HG03045 (cell line): ENCODE results near the gene CCDC191.

ENCODE experiments used
- ATAC-seq: cut with Tn5 transposase; IDR thresholded peaks from one replicate; pipeline ENCODE4 v1.9.1; 2021; ENCODE audit warnings: mild to moderate bottlenecking, moderate library complexity; ENCODE audit not compliant: unreplicated experiment

The CCDC191 gene

DNA sequence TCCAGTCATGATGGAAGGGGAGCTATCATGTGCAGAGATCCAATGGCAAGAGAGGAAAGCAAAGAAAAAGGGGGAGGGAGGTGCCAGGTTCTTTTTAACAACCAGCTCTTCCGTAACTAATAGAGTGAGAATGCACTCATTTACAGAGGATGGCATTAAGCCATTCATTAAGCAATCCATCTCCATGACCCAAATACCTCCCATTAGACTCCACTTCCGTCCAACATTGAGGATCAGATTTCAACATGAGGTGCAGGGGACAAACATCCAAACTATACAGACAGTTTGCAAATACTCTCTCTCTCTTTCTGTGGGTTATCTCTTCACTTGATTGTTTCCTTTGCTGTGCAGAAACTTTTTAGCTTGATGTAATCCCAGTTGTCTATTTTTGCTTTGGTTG, 87.3 kb downstream of the CCDC191 start:
- no peak for ATAC-seq

DNA sequence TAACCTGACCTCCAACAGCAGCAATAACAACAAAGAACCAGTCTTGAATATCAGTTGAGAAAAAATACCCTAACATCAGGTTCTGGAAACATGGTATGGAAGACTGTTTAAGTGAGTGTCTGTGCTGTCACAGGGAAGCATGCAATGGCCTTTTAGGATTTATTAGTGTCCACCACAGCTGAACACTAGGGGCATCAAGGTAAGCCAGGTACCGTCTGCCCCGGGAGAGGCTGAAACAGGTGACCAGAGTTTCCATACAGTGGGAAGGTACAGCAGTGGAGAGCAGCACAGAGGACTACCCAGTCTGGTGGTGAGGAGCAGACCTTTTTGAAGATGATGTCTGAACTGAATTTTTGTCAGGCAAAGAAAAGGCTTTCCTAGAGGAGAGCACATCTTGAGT, 90.2 kb downstream of the CCDC191 start:
- no peak for ATAC-seq

DNA sequence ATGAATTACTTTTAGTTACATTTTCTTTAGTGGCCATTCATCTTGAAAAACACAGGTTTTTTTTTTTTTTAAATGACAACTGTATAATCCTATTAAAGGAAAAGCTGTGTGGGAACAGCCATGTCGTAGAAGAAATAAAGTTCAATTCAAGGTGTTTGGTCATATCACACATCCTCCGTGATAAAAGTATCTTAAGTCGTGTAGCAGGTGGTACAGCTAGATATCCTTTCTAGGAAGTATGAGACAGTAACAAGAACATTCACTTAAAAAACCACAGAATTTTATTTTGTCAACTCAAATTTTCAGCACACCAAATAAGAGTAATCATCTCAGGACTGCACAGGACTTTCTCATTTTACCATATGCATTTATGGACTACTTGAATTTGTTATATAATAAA, 92.4 kb downstream of the CCDC191 start:
- no peak for ATAC-seq

DNA sequence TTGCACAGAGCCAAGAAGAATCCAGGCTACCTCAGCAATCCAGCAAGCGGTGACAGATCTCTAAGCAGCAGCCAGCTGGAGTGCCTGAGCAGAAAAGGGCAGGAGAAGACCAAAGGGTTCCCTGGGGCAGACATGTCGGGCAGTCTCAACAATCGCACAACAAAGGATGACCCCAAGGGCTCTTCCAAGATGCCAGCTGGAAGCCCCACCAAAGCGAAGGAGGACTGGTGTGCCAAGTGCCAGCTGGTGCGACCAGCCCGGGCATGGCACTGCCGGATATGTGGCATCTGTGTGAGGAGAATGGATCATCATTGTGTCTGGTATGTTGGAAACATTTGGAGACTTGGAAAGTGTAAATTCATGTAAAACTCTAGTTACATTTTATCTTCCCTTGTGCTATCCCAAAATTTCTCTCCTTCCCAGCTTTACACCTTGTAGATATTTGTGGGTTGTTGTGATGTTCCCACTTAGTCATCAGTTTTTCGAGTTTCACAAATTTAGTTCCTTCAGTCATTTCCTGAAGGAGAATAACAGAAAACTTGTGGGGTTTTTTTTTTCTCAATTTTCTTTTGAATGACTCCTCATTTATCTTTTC, 102.1 kb downstream of the CCDC191 start:
- ATAC-seq, result no peak

DNA sequence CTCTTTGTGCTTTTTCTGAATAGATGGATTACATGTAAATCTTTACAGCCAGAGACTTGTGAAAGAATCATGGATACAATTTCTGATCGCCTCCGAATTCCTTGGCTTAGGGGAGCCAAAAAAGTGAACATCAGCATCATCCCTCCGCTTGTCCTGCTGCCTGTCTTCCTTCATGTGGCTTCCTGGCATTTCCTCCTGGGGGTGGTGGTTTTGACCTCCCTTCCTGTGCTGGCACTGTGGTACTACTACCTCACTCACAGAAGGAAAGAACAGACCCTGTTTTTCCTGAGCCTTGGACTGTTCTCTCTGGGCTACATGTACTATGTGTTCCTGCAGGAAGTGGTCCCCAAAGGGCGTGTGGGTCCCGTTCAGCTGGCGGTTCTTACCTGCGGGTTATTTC, 102.6 kb downstream of the CCDC191 start:
- ATAC-seq, result no peak

DNA sequence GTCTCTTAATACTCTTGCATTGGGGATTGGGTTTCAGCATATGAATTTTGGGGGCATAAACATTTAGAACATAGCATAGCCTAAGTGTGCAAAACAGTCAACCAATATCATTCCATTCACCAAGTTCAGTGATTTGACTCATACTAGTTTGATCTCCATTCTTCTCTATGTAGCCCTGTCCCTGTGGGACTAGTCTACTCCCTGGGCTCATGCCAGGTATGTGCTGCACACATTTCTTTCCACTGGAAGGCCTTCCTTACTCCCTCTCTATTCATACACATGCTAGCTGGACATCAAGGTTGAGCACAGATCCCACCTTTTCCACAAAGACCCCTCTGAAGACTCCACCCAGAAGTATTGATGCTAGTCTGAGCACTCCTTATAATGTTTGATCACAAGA, 103.4 kb downstream of the CCDC191 start:
- ATAC-seq, result no peak

DNA sequence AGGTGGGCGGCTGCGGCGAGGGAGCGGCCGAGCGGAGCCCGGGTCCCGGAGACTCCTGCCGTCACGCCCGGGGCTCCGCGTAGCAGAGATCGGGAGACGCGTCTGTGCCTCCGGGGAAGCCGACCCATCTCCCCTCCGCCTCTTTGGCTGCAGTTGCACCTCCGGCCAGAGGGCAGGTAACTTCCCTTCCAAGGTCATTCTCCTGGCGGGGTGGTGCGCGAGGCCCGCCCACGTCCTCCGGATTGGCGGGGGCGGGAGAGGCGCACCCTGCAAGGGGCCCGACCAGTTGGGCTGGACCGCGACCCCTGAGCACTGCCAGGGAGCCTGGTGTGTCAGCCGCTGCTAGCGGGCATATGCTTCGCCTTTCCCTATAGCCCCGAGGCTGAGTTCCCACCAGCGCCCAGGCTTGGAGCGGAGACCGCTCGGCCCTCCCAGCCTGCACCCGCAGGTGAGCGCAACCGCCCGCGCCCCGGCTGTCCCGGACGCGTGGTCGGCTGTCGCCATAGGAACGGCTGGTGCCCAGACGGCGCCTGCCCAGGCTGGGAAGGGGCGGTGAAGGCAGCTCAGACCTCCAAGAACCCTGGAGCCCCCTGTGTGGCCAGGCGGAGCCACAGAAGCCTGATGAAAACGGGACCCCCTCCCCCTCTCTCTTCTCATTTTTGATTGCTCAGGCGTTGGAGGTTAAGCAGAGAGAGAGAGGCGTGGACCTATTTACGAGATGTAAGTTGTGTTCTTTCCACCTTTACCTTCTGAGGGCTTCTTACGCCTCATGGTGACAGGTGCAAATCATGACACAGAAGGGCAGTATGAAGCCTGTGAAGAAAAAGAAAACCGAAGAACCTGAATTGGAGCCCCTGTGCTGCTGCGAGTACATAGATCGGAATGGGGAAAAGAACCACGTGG, 108.1 kb downstream of the CCDC191 start:
- peak; percentile 49 for ATAC-seq

DNA sequence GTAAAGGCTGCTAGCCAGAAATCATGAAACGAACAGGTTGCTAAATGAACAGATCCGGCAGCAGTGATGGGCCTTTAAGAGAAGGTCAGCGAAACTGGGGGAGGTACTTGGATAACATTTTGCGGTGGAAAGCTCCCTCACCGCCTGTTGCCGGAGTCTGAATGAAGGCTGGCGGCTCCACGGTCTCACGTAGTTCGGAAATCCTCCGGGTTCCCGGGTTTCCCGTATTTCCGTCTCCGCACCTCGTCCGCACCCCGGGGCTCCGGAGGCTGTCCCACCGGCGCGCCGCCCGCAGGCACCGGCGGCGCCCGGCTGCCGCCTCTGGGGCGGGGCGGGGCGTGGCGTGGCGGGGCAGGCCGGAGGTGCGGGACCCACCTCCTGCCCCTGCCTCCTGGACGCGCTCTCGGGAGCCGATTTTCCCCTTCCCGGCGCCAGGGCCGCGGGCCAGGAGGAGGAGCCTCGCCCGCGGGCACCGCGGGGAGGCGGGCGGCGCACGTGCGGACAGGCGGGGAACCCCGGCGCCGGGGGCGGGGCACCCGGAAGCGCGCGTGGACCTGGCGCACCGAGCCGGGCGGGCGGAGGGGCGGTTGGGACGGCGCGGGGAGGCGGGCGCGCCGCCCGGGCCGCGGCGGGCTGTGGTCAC, 108.8 kb downstream of the CCDC191 start, which contains the start of gene ZDHHC23:
TSS of gene ZDHHC23 (plus strand) at position 642 of the 643 bp plus-strand sequence. CDS start 790 bp downstream, outside the sequence.
- peak; percentile 81 for ATAC-seq

DNA sequence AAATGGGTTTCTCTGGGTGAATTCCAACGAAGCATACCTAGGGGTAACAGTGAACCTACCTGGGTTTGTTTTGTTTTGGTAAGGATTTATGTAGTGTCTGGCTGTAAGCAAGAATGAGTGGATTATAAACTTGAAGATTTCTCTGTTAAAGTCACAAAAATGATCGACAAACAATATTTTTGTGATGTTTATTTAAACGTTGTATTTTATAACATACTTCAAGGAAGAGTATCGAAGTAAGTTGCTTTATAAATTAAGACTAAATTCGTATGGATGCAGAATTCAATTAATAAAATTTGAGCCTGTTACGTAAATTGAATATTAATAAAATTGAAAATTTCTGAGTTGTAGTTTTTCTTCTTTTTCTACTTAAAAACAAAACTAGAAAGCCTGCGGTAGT, 109.5 kb downstream of the CCDC191 start:
- ATAC-seq, result no peak

DNA sequence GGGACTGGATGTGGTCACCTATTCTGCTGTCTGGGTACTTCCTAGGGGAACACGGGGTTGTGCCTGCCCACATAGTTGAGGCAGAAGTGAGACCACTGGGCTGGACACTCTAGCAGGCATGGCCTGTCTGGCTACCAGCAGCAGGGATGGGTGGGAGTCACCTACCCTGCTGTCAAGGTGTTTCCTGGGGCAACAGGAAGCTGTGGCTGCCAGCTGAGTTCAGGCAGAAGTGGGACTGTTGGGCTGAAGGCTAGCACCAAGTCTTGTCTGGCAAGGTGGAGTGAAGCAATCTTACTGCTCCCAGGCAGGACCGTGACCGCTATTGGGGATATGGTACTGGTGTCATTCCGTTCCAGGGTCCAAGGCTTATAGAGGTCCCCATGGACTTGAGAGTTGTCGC, 128.8 kb downstream of the CCDC191 start:
- ATAC-seq, result no peak

DNA sequence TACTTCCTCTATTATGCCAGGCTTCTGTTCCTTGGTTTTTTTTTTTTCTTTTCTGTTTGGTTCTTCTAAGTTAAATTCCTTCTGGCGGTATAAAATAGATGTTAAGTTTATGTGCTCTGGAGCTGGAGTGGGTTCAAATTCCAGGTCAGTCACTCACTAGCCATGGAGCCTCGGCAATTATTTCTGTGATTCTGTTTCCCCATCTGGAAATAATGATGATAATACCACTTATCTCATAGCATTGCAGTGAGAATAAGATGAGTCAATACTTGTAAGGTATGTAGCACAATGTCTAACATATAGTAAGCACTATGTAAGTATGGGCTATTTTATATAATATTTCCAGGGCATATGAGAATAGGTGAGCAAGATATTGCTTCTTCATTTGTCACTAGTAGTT, 141.7 kb downstream of the CCDC191 start:
- no peak for ATAC-seq
